NCI-H146 treated with DMSO at 0.1 percent for 48 hours (cell line): ENCODE results near the gene IPPK.

Experiments
- DNase-seq: peaks from one replicate; lab custom pipeline; 2025; ENCODE audit not compliant: unreplicated experiment; lab: John Stamatoyannopoulos, UW

Gene IPPK

GRCh38 chr9:92615790-92616189 is 54.1 kb downstream of the IPPK start:
- no peak for DNase-seq

GRCh38 chr9:92614763-92615461 is 55.0 kb downstream of the IPPK start:
- DNase-seq = no peak

- DNase-seq = no peak
Measured at GRCh38 chr9:92614123-92614510, 55.8 kb downstream of the IPPK start.

GRCh38 chr9:92613268-92614122 is 56.4 kb downstream of the IPPK start:
- DNase-seq = no peak

- no peak for DNase-seq
Measured at GRCh38 chr9:92612816-92613215, 57.1 kb downstream of the IPPK start.

- no peak for DNase-seq
Measured at GRCh38 chr9:92612292-92612691, 57.6 kb downstream of the IPPK start.

- no peak for DNase-seq
Measured at GRCh38 chr9:92611621-92612285, 58.2 kb downstream of the IPPK start.

- DNase-seq = no peak
Measured at GRCh38 chr9:92610470-92611420, 59.2 kb downstream of the IPPK start.

GRCh38 chr9:92608909-92609445 is 61.0 kb downstream of the IPPK start:
- DNase-seq = no peak

- DNase-seq = no peak
Measured at GRCh38 chr9:92608241-92608908, 61.6 kb downstream of the IPPK start.

- DNase-seq = no peak
Measured at GRCh38 chr9:92607773-92608172, 62.2 kb downstream of the IPPK start.

- no peak for DNase-seq
Measured at GRCh38 chr9:92607088-92607487, 62.8 kb downstream of the IPPK start.

- DNase-seq = no peak
Measured at GRCh38 chr9:92605224-92605623, 64.7 kb downstream of the IPPK start.

GRCh38 chr9:92603990-92604389 is 65.9 kb downstream of the IPPK start:
- no peak for DNase-seq

GRCh38 chr9:92603100-92603499 is 66.8 kb downstream of the IPPK start:
- no peak for DNase-seq

GRCh38 chr9:92602413-92602812 is 67.5 kb downstream of the IPPK start:
- DNase-seq = no peak

- no peak for DNase-seq
Measured at GRCh38 chr9:92601451-92601850, 68.5 kb downstream of the IPPK start.

- DNase-seq = no peak
Measured at GRCh38 chr9:92600462-92601261, 69.3 kb downstream of the IPPK start.

- no peak for DNase-seq
Measured at GRCh38 chr9:92599938-92600461, 69.9 kb downstream of the IPPK start.
